ENCODE results near the gene SCRT2. TPM values are rescaled to one million over a fixed set of nuclear protein-coding genes. Genes with fewer than 3 reads are reported as not detected.

SCRT2 gene
- total and polyA plus RNA-seq, 10 donors, result 0.09 TPM; not detected in 9

DNA sequence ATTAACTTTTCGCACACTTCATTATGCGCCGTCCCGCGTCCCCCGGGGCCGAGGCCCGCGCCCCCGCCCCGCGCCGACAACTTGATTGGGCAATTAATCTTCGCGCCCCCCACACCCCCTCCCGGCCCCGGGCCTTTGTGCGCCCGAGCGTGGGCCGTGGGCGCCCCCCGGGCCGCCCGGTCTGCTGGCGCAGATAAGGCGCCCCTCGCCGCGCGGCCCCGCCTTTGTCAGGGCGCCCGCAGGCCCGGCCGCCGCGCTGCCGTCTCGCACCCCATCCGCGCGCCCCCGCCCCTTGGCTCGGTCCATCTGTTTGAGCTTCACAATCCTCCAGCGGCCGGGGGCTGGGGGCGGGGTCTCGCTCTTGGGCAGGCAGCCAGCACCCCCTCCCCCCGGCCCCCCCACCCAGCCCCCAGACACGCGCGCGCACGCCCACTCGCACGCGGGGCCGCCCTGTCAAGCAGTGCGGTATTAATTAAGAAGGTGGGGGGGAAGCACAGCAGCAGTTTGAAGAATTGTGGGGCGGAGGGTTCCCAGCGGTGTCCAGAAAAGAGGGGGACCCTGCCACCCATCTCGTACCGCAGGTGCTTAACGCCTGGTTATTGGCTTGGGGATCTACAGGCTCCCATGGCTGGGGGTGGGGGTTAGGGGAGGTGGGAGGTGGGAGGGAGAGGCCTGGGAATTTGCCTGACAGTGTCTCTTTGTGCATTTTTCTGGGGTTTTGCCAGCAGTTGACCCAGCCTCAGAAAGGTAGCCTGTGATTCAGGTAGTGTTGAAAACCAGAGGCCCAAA is 34.6 kb upstream of the SCRT2 start:
- WGBS, 5 donors, result 13 to 40% (median 18%) methylated on average over 10 to 65 of the region's 65 CpGs
- intact Hi-C loops (cut with DNase I; ENCODE audit: low total_unique reads), result no loop called here
- Histone ChIP-seq H3K9me3 (peaks cover 0 to 39% (median 30%) of the 10 kb centered on the region in 8 donors), H3K27me3 (replicated peaks in 1 of 7) (peaks cover 0 to 68% (median 21%) of the 10 kb centered on the region in 7 donors), H3K4me1 (peaks cover 0 to 7% (median 0%) of the 10 kb centered on the region in 6 donors), H3K36me3 (no peaks in the 10 kb centered on the region), H3K4me3 (peak overlapping the region in 1 of 8 donors; percentile 22), H3K27ac (no peak overlapping the region)
- no peak for TF ChIP-seq POLR2A (IDR thresholded peaks at IDR 0.05)
- TF ChIP-seq, protein P1, sequence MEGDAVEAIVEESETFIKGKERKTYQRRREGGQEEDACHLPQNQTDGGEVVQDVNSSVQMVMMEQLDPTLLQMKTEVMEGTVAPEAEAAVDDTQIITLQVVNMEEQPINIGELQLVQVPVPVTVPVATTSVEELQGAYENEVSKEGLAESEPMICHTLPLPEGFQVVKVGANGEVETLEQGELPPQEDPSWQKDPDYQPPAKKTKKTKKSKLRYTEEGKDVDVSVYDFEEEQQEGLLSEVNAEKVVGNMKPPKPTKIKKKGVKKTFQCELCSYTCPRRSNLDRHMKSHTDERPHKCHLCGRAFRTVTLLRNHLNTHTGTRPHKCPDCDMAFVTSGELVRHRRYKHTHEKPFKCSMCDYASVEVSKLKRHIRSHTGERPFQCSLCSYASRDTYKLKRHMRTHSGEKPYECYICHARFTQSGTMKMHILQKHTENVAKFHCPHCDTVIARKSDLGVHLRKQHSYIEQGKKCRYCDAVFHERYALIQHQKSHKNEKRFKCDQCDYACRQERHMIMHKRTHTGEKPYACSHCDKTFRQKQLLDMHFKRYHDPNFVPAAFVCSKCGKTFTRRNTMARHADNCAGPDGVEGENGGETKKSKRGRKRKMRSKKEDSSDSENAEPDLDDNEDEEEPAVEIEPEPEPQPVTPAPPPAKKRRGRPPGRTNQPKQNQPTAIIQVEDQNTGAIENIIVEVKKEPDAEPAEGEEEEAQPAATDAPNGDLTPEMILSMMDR (IDR thresholded peaks at IDR 0.05 in 8 of 11, conservative IDR thresholded peaks at IDR 0.05 in 3 of 11), result no peak
- TF ChIP-seq POLR2AphosphoS5 (IDR thresholded peaks at IDR 0.05), result no peak
- DNase-seq, result peak; percentile 41

- peak; percentile 17 for DNase-seq
- Histone ChIP-seq H3K27me3 (replicated peaks in 1 of 7) (peaks cover 0 to 70% (median 21%) of the 10 kb centered on the region in 7 donors), H3K36me3 (no peaks in the 10 kb centered on the region), H3K27ac (no peak overlapping the region), H3K4me1 (peaks cover 0 to 7% (median 0%) of the 10 kb centered on the region in 6 donors), H3K9me3 (peaks cover 0 to 34% (median 26%) of the 10 kb centered on the region in 8 donors), H3K4me3 (no peak overlapping the region)
- intact Hi-C loops (cut with DNase I; ENCODE audit: low total_unique reads), result no loop called here
- no peak for TF ChIP-seq POLR2A (IDR thresholded peaks at IDR 0.05)
- TF ChIP-seq, protein P1 (IDR thresholded peaks at IDR 0.05 in 8 of 11, conservative IDR thresholded peaks at IDR 0.05 in 3 of 11), result no peak
- no peak for TF ChIP-seq POLR2AphosphoS5 (IDR thresholded peaks at IDR 0.05)
- 19 to 57% (median 32%) methylated on average over 11 to 20 of the region's 20 CpGs for WGBS, 5 donors
Observed at GRCh38 chr20:709423-709822, 33.8 kb upstream of the SCRT2 start.

DNA sequence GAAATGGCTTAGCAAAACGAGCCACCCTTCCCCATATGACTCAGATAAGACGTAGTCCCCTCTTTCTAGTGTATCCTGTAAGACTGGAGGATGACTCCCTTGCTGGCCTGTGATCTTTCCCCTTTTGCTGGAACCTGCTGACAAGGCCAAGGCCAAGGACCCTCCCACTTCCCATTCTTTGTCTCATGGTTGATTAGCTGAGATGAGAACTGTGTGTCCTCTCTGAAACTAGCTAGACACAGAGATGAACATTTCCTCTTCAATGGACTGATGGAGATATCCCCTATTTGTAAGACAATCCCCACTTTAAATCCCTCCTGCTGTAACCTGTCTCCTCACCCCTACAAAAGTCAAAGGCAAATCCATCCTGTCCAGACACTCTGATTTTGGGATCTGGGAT is 33.4 kb upstream of the SCRT2 start:
- Histone ChIP-seq H3K4me1 (peaks cover 0 to 7% (median 0%) of the 10 kb centered on the region in 6 donors), H3K27ac (no peak overlapping the region), H3K27me3 (replicated peaks in 1 of 7) (peaks cover 0 to 70% (median 21%) of the 10 kb centered on the region in 7 donors), H3K36me3 (no peaks in the 10 kb centered on the region), H3K4me3 (no peak overlapping the region), H3K9me3 (peaks cover 0 to 30% (median 21%) of the 10 kb centered on the region in 8 donors)
- WGBS, 5 donors, result 60 to 88% (median 63%) methylated on average over 2 of the region's 2 CpGs
- peak; percentile 4 for DNase-seq
- intact Hi-C loops (cut with DNase I; ENCODE audit: low total_unique reads), result no loop called here
- TF ChIP-seq, protein P1 (IDR thresholded peaks at IDR 0.05 in 8 of 11, conservative IDR thresholded peaks at IDR 0.05 in 3 of 11), result no peak
- TF ChIP-seq POLR2A (IDR thresholded peaks at IDR 0.05), result no peak
- TF ChIP-seq POLR2AphosphoS5 (IDR thresholded peaks at IDR 0.05), result no peak

- WGBS, 5 donors, result 85 to 91% (median 89%) methylated on average over 13 of the region's 13 CpGs
- no peak overlapping the region for H3K27ac ChIP-seq
- H3K27me3 ChIP-seq (replicated peaks in 1 of 7), result peaks cover 0 to 64% (median 21%) of the 10 kb centered on the region in 7 donors
- TF ChIP-seq POLR2A (IDR thresholded peaks at IDR 0.05) (no peak), POLR2AphosphoS5 (IDR thresholded peaks at IDR 0.05) (no peak)
- TF ChIP-seq, protein P1 (IDR thresholded peaks at IDR 0.05 in 8 of 11, conservative IDR thresholded peaks at IDR 0.05 in 3 of 11), result no peak
- H3K36me3 ChIP-seq, result no peaks in the 10 kb centered on the region
- intact Hi-C loops (cut with DNase I; ENCODE audit: low total_unique reads), result no loop called here
- H3K4me3 ChIP-seq, result no peak overlapping the region
- H3K4me1 ChIP-seq, result peaks cover 0 to 7% (median 0%) of the 10 kb centered on the region in 6 donors
- H3K9me3 ChIP-seq, result peaks cover 0 to 16% (median 8%) of the 10 kb centered on the region in 8 donors
- DNase-seq, result peak; percentile 24
Observed at GRCh38 chr20:707451-708110, 32.0 kb upstream of the SCRT2 start.

Data from spleen (tissue), 11 donors.